Activated naive CD4-positive, alpha-beta T cell treated with anti-CD3 and anti-CD28 coated beads, Interleukin-2, amount 50 U/mL, for 16 hours (primary cell): Measurements from ENCODE around the gene SEMA3E.
"Not testable (repeated sequence)": the region's sequence is repeated elsewhere in the genome, so short reads cannot be mapped to it uniquely, and the experiment has no call there.

ENCODE experiments used
- DNase-seq: peaks from one replicate; pipeline ENCODE4 v3.0.0-alpha.2; 2020

The SEMA3E gene

GRCh38 chr7:83552556-83552955, 96.4 kb downstream of the SEMA3E start:
- DNase-seq: not testable (repeated sequence)

- DNase-seq: no peak
Measured at GRCh38 chr7:83550100-83550499, 98.8 kb downstream of the SEMA3E start.

- DNase-seq: no peak
Measured at GRCh38 chr7:83548250-83548649, 100.7 kb downstream of the SEMA3E start.

GRCh38 chr7:83547526-83547925, 101.4 kb downstream of the SEMA3E start:
- no peak for DNase-seq

GRCh38 chr7:83546586-83546985, 102.4 kb downstream of the SEMA3E start:
- no peak for DNase-seq

- DNase-seq: no peak
Measured at GRCh38 chr7:83541187-83541960, 107.6 kb downstream of the SEMA3E start.

- no peak for DNase-seq
Measured at GRCh38 chr7:83534488-83534887, 114.5 kb downstream of the SEMA3E start.

- DNase-seq: no peak
Measured at GRCh38 chr7:83532219-83532618, 116.7 kb downstream of the SEMA3E start.

GRCh38 chr7:83531766-83532165, 117.2 kb downstream of the SEMA3E start:
- DNase-seq: no peak

- DNase-seq: no peak
Measured at GRCh38 chr7:83528925-83529423, 120.0 kb downstream of the SEMA3E start.

GRCh38 chr7:83524277-83525075, 124.5 kb downstream of the SEMA3E start:
- DNase-seq: no peak

GRCh38 chr7:83520726-83521125, 128.2 kb downstream of the SEMA3E start:
- DNase-seq: no peak

- no peak for DNase-seq
Measured at GRCh38 chr7:83519240-83519639, 129.7 kb downstream of the SEMA3E start.

- DNase-seq: no peak
Measured at GRCh38 chr7:83517035-83517700, 131.8 kb downstream of the SEMA3E start.

GRCh38 chr7:83514977-83515376, 134.0 kb downstream of the SEMA3E start:
- no peak for DNase-seq

GRCh38 chr7:83509255-83510021, 139.5 kb downstream of the SEMA3E start:
- no peak for DNase-seq

GRCh38 chr7:83504330-83504729, 144.6 kb downstream of the SEMA3E start:
- DNase-seq: no peak

GRCh38 chr7:83502636-83503035, 146.3 kb downstream of the SEMA3E start:
- no peak for DNase-seq

- no peak for DNase-seq
Measured at GRCh38 chr7:83494683-83495082, 154.3 kb downstream of the SEMA3E start.

- no peak for DNase-seq
Measured at GRCh38 chr7:83492802-83493201, 156.1 kb downstream of the SEMA3E start.

GRCh38 chr7:83487801-83488200, 161.1 kb downstream of the SEMA3E start:
- DNase-seq: no peak

- DNase-seq: no peak
Measured at GRCh38 chr7:83486957-83487356, 162.0 kb downstream of the SEMA3E start.

GRCh38 chr7:83486536-83486935, 162.4 kb downstream of the SEMA3E start:
- no peak for DNase-seq
